SK-N-MC (cell line): Measurements from ENCODE around the gene ACSL6.

ENCODE experiments used
- EZH2 ChIP-seq: fragments of 200-600 bp; sonication (generic); IDR thresholded peaks from one replicate; pipeline ENCODE4 v1.6.1; 2017; ENCODE audit warnings: antibody characterized with exemption
- FOXP2 ChIP-seq: optimal IDR thresholded peaks from 2 replicates; pipeline ENCODE3; 2011; ENCODE audit warnings: mild to moderate bottlenecking, moderate library complexity; ENCODE audit not compliant: insufficient read depth; ENCODE audit errors: extremely low read length, control extremely low read depth
- POLR2AphosphoS5 ChIP-seq: IDR thresholded peaks from 2 replicates; pipeline ENCODE4 v1.6.1; 2012; ENCODE audit warnings: mild to moderate bottlenecking, low read depth, low read length, borderline replicate concordance

DNA sequence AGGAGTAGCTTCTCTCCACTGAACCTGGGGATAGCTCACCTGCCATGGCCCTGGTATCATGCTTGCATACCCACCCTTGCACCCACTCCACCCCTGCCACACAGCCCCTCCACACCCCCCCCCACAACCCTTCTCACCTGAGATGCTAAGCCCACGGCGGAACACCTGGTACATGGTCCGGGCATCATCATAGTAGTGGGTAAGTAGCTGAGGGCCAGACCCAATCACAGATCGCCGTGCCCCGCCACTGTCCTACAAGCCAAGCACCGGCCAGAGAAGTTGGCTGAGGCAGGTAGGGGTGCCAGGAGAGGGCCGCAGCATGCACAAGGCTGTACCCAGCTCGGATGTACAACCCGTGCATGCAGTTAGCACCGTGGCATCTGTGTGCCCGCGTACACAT, 20.7 kb downstream of the ACSL6 start:
- TF ChIP-seq EZH2: no peak
- TF ChIP-seq POLR2AphosphoS5: no peak
- no peak for TF ChIP-seq FOXP2
